ENCODE measurements around the gene ALPG. TPM values are rescaled to one million over a fixed set of nuclear protein-coding genes. Genes with fewer than 3 reads are reported as not detected.

The ALPG gene
- total RNA-seq, 4 donors from 2014 or later = not detected

DNA sequence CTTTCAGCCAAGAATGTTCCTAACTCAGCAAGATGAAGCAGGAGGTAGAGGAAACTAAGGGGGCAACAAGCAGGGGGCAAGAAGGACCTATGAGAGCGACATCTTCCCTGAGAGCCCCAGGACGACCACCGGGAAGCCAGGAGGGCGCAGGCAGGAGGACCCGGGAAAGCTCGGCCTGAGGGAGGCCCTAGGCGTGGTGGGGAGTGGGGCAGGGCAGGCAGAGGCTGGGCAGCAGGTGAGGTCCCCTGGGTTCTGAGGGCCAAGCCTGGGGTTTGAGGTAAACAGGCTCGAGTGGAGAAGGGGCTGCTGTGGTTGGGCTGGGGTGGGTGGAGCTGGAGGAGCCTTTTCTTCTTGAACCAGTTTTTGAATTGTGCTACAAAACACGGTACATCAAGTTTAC is 48.0 kb downstream of the ALPG start:
- ATAC-seq (no peak), DNase-seq (no peak)
- H3K27me3 ChIP-seq = peaks cover 0 to 13% (median 0%) of the 10 kb centered on the region in 3 donors
- H3K4me1 ChIP-seq = no peaks in the 10 kb centered on the region
- no peak overlapping the region for H3K27ac ChIP-seq
- H3K4me3 ChIP-seq = no peak overlapping the region
- H3K9me3 ChIP-seq = no peaks in the 10 kb centered on the region
- H3K36me3 ChIP-seq = no peaks in the 10 kb centered on the region
- intact Hi-C loops (cut with DNase I; ENCODE audit: low total_unique reads) (no loop called here), in situ Hi-C loops (cut with MboI; ENCODE audit: low sequenced_read_pairs in 4 of 4) (loop anchor here in 1 of 4 donors (10.0 kb wide), 1 partner anchor 60 kb away; no protein-coding TSS in a partner anchor)
- TF ChIP-seq POLR2A (IDR thresholded peaks at IDR 0.05) = no peak

DNA sequence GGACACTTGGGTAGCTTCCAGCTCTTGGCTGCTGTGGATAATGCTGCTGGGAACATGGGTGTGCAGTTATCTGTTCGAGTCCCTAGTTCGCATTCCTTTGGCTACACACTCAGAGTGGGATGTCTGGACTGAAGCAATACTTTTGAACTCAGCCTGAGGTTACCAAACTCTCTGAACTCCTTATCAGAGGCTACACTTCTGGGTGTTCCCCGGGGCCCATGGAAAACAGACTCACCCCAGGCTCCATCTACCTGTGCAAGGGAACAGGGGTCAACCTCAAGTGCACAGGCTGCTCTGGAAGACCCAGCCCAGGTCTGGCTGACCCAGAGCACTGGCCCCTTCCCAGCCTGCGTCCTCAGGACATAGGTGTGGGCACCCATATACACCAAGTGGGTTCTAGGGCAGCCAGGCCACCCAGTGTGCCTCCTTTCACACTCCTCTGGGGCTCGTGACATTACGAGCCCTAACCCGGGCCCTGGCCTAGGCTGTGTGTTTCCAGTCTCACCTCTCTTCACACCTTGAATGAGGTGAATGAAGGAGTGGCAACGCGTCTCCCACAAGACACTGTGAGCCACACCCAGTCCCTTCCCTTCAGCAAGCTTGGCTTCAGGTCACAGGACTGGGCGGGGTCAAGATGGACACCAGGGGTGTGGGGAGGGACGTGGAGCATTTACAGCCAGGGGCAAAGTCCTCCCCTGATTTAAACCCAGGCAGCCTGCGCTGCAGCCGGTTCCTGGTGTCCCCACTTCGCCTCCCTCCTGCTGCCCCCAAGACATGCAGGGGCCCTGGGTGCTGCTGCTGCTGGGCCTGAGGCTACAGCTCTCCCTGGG is 49.0 kb downstream of the ALPG start, which contains the start of gene ALPI:
TSS of gene ALPI (plus strand) at position 728 of the 830 bp plus-strand sequence. CDS start at position 775, 47 bp downstream.
- no peak for ATAC-seq
- in situ Hi-C loops (cut with MboI; ENCODE audit: low sequenced_read_pairs in 4 of 4) = loop anchor here in 1 of 4 donors (10.0 kb wide), 1 partner anchor 59 kb away; no protein-coding TSS in a partner anchor
- intact Hi-C loops (cut with DNase I; ENCODE audit: low total_unique reads) = no loop called here
- no peak within 1 kb of the TSS for H3K4me3 ChIP-seq
- DNase-seq = no peak
- H3K27ac ChIP-seq = no peak within 1 kb of the TSS
- no peaks in the 10 kb centered on the region for H3K4me1 ChIP-seq
- no peaks in the 10 kb centered on the region for H3K36me3 ChIP-seq
- no peaks in the 10 kb centered on the region for H3K9me3 ChIP-seq
- TF ChIP-seq, protein P1, sequence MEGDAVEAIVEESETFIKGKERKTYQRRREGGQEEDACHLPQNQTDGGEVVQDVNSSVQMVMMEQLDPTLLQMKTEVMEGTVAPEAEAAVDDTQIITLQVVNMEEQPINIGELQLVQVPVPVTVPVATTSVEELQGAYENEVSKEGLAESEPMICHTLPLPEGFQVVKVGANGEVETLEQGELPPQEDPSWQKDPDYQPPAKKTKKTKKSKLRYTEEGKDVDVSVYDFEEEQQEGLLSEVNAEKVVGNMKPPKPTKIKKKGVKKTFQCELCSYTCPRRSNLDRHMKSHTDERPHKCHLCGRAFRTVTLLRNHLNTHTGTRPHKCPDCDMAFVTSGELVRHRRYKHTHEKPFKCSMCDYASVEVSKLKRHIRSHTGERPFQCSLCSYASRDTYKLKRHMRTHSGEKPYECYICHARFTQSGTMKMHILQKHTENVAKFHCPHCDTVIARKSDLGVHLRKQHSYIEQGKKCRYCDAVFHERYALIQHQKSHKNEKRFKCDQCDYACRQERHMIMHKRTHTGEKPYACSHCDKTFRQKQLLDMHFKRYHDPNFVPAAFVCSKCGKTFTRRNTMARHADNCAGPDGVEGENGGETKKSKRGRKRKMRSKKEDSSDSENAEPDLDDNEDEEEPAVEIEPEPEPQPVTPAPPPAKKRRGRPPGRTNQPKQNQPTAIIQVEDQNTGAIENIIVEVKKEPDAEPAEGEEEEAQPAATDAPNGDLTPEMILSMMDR (IDR thresholded peaks at IDR 0.05 in 4 of 5, conservative IDR thresholded peaks at IDR 0.05 in 1 of 5) = no peak
- no peak for TF ChIP-seq POLR2A (IDR thresholded peaks at IDR 0.05)
- peaks cover 0 to 13% (median 0%) of the 10 kb centered on the region in 3 donors for H3K27me3 ChIP-seq

DNA sequence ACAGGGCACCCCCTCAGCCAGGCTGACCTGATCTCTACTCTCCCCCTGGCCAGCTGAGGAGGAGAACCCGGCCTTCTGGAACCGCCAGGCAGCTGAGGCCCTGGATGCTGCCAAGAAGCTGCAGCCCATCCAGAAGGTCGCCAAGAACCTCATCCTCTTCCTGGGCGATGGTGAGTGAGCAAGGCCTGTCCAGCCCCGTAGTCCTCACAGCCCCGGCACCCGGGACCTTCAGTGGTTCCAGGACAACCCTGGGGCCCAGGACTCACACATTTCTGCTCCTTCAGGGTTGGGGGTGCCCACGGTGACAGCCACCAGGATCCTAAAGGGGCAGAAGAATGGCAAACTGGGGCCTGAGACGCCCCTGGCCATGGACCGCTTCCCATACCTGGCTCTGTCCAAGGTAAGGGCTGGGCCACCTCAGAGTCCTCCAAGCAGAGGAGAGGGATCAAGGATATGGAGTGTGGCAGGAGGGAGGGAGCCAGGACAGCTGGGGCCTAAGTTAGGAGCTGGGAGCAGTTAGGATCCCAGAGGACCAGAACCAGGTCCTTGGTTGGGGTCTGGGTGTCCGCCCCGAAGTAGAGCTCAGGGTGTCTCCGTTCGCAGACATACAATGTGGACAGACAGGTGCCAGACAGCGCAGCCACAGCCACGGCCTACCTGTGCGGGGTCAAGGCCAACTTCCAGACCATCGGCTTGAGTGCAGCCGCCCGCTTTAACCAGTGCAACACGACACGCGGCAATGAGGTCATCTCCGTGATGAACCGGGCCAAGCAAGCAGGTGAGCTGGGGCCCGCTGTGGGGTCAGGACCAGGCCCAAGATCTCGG is 49.9 kb downstream of the ALPG start:
- intact Hi-C loops (cut with DNase I; ENCODE audit: low total_unique reads) = no loop called here
- no peak for TF ChIP-seq POLR2A (IDR thresholded peaks at IDR 0.05)
- TF ChIP-seq, protein P1 (IDR thresholded peaks at IDR 0.05 in 4 of 5, conservative IDR thresholded peaks at IDR 0.05 in 1 of 5) = no peak
- Histone ChIP-seq H3K4me1 (no peaks in the 10 kb centered on the region), H3K36me3 (no peaks in the 10 kb centered on the region), H3K27ac (no peak overlapping the region), H3K4me3 (no peak overlapping the region), H3K9me3 (no peaks in the 10 kb centered on the region), H3K27me3 (peaks cover 0 to 13% (median 0%) of the 10 kb centered on the region in 3 donors)
- ATAC-seq (no peak), DNase-seq (no peak)
- in situ Hi-C loops (cut with MboI; ENCODE audit: low sequenced_read_pairs in 4 of 4) = loop anchor here in 1 of 4 donors (10.0 kb wide), 1 partner anchor 58 kb away; no protein-coding TSS in a partner anchor

DNA sequence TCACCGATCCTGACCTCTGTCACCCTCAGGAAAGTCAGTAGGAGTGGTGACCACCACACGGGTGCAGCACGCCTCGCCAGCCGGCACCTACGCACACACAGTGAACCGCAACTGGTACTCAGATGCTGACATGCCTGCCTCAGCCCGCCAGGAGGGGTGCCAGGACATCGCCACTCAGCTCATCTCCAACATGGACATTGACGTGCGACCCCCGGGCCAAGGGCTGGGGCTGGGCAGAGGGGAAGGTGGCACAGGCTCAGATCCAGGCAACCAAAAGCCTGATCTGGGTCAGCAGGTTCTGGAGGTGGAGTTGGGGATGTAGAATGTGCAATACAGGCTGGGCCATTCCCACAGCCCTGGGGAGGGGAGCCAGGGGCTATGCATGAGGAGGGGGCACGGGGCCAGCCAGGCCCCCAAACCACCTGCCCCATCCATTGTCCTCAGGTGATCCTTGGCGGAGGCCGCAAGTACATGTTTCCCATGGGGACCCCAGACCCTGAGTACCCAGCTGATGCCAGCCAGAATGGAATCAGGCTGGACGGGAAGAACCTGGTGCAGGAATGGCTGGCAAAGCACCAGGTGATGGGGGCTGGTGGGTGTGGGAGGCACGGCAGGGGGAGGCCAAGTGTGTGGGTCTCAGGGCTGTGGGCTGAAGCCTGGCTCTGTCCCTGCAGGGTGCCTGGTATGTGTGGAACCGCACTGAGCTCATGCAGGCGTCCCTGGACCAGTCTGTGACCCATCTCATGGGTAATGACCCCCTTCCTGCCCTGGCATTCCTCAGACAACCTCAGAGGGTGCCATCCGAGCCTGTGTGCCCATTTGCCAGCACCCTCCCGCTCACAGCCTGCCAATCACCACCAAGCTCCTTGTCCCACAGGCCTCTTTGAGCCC is 50.7 kb downstream of the ALPG start:
- DNase-seq (no peak), ATAC-seq (no peak)
- H3K4me1 ChIP-seq = no peaks in the 10 kb centered on the region
- no peaks in the 10 kb centered on the region for H3K9me3 ChIP-seq
- no peaks in the 10 kb centered on the region for H3K36me3 ChIP-seq
- H3K27me3 ChIP-seq = peaks cover 0 to 13% (median 0%) of the 10 kb centered on the region in 3 donors
- no peak overlapping the region for H3K27ac ChIP-seq
- H3K4me3 ChIP-seq = no peak overlapping the region
- in situ Hi-C loops (cut with MboI; ENCODE audit: low sequenced_read_pairs in 4 of 4) = loop anchor here in 1 of 4 donors (10.0 kb wide), 1 partner anchor 57 kb away; no protein-coding TSS in a partner anchor
- intact Hi-C loops (cut with DNase I; ENCODE audit: low total_unique reads) = no loop called here
- TF ChIP-seq, protein P1 (IDR thresholded peaks at IDR 0.05 in 4 of 5, conservative IDR thresholded peaks at IDR 0.05 in 1 of 5) = no peak
- no peak for TF ChIP-seq POLR2A (IDR thresholded peaks at IDR 0.05)
